ENCODE measurements around the gene OCEL1.
A peak's percentile ranks its signal among the peaks of the same experiment; 100 is the strongest.
"Not testable (repeated sequence)": the region's sequence is repeated elsewhere in the genome, so short reads cannot be mapped to it uniquely, and the experiment has no call there.

Gene OCEL1
- total RNA-seq: 0.56 to 4.8 (median 2.3) reads per million in 18 experiments

- peak; percentile 99 to 100 for DNase-seq
Measured at GRCh38 chr19:17226002-17226933, at the start of gene OCEL1. Gene OCEL1, plus strand, starts transcription at chr19:17226226. Its CDS starts 22 bp downstream, at chr19:17226248.

GRCh38 chr19:17178291-17178690 lies 47.7 kb upstream of the OCEL1 start:
- DNase-seq: no peak

DNA sequence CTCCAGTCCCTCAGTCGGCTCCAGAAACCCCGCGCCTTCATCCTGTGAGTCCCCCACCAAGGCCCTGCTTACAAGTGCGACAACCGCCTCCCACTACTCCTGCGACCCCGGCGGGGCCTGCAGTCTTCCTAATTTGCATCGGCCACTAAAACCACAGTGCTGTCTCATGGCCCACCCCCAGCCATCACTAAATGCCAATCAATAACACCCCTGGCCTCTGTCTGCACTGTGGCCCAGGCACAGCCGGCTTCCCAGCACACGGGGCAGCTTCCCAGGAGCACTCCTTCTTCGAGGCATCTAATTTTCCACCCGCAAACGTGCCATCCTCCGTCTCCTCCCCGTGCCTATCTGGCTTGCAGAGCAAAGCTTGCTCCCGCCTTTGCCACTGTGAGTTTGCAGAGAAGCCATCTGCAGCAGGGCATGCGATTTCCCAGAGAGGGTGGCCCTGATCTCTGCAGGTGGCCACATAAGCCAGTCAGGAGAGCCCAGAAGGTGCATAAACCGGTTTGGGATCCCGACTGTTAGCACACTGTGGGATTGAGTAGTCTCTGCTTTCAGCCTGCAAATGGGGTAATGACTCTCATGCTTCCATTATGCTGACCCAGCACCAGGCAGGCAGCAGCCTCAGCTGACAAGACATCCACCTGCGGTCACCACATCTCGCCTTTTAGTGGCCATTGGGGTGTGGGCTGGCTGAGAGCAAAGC lies 44.9 kb upstream of the OCEL1 start:
- no peak for DNase-seq

DNA sequence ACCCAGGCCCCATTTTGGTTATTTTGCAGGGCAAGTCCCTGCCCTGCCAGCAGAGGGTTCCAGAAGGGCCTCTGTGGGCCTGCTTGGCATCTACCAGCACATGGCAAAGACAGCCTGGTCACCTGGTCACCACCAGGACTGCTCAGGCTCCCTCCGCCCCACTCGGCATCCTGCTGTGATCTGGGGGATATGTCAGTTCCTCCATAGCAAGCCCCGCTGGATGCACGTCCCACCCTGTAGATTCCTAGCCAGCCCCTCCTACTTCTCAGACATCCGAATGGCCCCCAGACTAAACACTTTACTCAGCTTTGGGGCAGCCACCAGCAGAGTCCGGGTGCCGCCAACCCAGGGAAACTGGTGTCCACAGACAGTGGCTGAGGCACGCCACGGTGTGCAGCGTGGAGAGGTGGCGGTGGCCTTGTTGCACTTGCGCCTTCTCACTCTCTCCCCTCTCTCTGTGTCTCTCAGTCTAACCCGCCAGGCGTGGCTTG lies 42.7 kb upstream of the OCEL1 start:
- peak in 1 of 2 donors; percentile 13 for DNase-seq

DNA sequence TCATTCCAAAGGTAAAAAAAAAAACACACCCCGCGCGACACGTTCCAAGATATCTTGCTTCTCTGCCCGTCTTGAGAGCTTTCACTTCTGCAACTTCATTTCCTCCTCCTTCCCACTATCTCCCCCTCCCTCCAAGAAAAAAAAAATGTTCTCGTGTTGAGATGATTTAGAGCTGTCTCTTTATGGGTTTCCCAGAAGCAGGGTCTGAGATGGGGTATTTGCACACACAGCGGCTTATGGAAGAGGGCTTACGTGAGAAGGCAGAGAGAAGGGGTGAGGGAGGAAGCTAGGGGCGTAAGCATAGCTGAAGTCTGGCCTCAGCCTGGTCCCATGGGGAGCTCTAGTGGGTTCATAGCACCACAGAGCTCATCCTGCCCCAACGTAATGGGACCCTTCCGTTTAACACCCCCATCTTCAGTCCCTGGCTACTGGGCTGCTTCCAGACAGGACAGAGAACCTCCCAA lies 42.1 kb upstream of the OCEL1 start:
- peak; percentile 49 to 55 for DNase-seq

DNA sequence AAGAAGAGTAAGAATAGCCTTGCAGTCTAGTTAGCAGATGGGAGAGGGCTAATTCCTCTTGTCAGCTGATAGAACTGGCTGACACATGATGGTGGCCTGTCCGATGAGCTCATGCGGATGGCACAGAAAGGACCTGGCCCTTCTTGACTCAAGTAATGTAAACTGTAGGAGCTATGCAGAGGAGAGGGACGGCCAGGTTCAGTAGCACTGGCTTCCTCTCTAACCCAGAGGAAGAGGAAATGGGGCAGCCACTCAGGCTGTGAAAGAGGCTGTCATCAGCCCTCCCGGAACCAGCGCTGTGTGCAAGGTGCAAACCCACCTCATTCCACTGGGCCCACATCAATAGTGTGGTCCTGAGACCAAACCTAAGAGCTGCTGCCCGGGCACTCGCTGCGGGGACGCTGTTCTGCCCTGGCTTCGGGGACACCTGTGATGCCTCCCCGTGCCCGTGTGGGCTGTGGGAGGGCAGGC lies 41.6 kb upstream of the OCEL1 start:
- peak; percentile 70 to 86 for DNase-seq

DNA sequence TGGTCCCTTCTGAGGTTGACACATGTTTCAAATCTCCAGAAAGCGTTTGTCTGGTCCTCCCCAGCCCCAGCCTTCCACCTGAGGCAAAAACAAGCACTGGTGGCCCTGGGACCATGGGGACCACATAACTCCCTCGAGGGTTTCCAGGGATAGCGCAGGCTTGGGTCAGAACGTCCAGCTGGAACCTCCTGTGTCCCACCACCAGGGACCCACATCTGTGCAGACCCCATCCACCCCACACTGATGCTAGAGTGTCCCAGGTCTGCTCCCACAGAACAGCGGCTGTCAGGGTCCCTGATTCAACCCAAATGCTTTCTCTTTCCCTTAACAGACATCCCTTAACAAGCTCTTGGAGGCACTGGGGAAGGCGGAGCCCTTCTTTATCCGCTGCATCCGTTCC lies 40.4 kb upstream of the OCEL1 start:
- no peak for DNase-seq

DNA sequence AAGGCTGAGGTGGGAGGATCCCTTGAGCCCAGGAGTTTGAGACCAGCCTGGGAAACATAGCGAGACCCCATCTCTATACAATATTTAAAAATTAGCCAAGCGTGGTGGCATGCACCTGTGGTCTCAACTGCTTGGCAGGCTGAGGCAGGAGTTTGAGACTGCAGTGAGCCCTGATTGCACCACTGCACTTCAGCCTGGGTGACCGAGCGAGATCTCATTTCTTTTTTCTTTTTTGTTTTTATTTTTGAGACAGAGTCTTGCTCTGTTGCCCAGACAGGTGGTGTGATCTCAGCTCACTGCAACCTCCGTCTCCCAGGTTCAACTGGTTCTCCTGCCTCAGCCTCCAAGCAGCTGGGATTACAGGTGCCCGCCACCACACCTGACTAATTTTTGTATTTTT lies 34.3 kb upstream of the OCEL1 start:
- DNase-seq: not testable (repeated sequence)

DNA sequence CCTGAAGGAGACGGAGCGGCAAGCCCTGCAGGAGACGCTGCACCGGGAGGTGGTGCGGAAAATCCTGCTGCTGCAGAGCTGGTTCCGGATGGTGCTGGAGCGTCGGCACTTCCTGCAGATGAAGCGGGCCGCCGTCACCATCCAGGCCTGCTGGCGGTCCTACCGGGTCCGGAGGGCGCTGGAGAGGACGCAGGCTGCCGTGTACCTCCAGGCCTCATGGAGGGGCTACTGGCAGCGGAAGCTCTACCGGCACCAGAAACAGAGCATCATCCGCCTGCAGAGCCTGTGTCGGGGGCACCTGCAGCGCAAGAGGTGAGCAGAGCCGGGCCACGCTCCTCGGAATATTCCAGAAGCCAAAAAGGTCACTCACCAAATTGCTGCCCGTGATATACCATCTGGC lies 33.3 kb upstream of the OCEL1 start:
- DNase-seq: no peak

GRCh38 chr19:17194608-17195007 lies 31.4 kb upstream of the OCEL1 start:
- no peak for DNase-seq

DNA sequence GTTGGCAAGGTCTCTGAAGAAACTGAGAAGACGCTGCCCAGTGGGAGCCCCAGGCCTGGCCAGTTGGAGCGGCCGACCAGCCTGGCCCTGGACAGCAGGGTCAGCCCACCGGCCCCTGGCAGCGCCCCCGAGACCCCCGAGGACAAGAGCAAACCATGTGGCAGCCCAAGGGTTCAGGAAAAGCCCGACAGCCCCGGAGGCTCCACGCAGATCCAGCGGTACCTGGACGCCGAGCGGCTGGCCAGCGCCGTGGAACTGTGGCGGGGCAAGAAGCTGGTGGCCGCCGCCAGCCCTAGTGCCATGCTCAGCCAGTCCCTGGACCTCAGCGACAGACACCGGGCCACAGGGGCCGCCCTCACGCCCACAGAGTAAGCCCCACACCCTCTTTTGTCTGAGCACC lies 30.9 kb upstream of the OCEL1 start:
- no peak for DNase-seq

GRCh38 chr19:17196610-17197009 lies 29.4 kb upstream of the OCEL1 start:
- DNase-seq: no peak

GRCh38 chr19:17197666-17198065 lies 28.4 kb upstream of the OCEL1 start:
- no peak for DNase-seq

- DNase-seq: no peak
Measured at GRCh38 chr19:17200408-17201079, 25.5 kb upstream of the OCEL1 start.

- DNase-seq: peak in 1 of 2 donors; percentile 24
Measured at GRCh38 chr19:17202249-17202648, 23.8 kb upstream of the OCEL1 start.

DNA sequence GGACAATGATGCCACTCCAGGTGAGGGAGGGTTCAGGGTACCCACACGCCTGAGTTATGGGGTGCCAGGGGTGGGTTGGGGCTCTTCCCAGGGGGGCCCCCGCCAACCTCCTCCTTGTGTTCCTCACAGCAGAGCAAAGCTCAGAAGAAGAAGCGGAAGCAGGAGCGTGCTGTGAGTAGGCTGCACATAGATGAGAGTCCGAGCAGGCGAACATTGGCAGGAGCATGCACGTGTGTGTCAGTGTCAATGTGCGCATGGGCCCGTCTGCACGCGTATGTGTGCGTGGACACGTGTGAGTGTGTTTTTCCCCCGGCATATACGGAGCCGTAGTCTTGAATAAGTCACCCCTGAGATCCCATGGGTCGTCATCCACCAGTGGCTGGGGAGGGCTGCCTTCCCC lies 23.3 kb upstream of the OCEL1 start:
- DNase-seq: no peak

DNA sequence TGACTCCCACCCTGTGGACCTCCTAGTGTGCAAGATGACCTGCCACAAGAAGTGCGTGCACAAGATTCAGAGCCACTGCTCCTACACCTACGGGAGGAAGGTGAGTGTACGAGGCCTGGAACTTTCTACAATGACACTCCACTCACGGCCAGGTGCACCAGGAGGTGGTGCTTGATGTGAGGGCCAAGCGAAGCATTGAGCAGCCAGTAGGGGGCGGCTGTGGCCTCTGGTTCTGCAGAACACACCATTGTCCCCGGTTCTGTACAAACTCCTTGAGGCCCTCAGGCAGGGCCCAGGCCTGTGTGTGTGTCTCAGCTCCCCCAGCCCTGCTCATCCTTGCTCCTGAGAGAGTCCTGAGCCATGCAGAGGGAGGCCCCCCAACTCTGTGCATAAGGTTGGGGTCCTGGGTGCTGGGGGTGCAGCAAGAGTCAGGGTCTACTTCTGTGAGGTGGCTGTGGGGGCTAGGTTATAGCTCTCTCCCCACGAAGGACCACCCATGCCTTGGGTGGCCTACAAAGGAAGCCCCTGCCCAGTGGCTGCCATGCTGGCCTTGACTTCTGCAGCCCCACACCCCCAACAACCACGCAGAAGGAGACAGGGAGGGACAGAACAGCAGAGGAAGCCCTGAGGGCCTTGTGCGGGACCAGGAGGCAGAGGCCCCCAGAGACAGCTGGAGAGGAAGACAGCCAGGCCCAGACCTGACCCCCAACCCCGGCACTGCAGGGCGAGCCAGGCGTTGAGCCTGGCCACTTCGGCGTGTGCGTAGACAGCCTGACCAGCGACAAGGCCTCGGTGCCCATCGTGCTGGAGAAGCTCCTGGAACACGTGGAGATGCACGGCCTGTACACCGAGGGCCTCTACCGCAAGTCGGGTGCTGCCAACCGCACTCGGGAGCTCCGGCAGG lies 20.5 kb upstream of the OCEL1 start:
- peak in 1 of 2 donors; percentile 18 for DNase-seq

DNA sequence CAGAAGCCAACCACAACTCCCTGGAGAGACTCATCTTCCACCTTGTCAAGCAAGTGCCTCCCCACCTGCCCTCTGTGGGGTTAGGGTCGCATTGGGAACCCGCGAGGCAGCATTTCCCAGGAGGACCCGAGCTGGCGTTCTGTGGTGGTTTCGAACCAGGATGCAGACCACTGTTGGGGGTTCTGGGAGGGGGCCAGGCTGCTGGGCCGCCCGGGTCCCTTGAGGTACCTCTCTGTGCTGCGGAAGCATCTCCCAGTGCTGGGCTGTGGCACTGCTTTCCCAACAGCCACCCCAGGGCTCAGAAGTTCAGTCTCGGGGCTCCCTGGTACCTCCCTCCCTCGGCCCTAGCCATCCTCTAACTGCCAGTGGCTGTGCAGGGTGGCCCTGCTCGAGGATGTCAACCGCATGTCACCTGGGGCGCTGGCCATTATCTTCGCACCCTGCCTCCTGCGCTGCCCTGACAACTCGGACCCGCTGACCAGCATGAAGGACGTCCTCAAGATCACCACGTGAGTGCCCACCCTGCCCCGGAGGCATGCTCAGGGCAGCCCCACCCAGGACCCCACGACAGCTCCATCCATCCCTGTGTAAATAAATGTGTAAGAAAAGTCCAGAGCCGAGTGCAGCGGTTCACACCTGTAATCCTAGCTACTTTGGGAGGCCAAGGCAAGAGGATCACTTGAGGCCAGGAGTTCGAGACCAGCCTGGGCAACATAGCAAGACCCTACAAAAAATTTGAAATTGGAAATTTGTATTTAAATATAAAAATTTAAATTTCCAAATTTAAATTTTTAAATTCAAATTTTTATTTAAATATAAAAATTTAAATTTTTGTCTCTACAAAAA lies 19.1 kb upstream of the OCEL1 start:
- DNase-seq: no peak

GRCh38 chr19:17209126-17210036 lies 16.6 kb upstream of the OCEL1 start:
- peak; percentile 13 to 45 for DNase-seq

All from inflammatory macrophage (primary cell).